COLO829 (cell line): ENCODE results near the gene BHLHA15.

ENCODE experiments used
- DNase-seq: peaks from one replicate; pipeline ENCODE4 v3.0.0; 2012; ENCODE audit warnings: low spot score

The BHLHA15 gene

GRCh38 chr7:98187138-98187502, 24.1 kb upstream of the BHLHA15 start:
- DNase-seq = no peak

- no peak for DNase-seq
Measured at GRCh38 chr7:98189559-98189958, 21.7 kb upstream of the BHLHA15 start.

GRCh38 chr7:98191668-98192431, 19.4 kb upstream of the BHLHA15 start:
- DNase-seq = no peak

GRCh38 chr7:98192781-98193457, 18.3 kb upstream of the BHLHA15 start:
- DNase-seq = no peak

GRCh38 chr7:98193474-98194180, 17.6 kb upstream of the BHLHA15 start:
- no peak for DNase-seq

- DNase-seq = no peak
Measured at GRCh38 chr7:98194186-98194585, 17.1 kb upstream of the BHLHA15 start.

GRCh38 chr7:98194672-98195457, 16.4 kb upstream of the BHLHA15 start:
- no peak for DNase-seq

GRCh38 chr7:98196706-98197605, 14.3 kb upstream of the BHLHA15 start:
- DNase-seq = no peak

- DNase-seq = no peak
Measured at GRCh38 chr7:98199131-98199530, 12.1 kb upstream of the BHLHA15 start.

GRCh38 chr7:98200364-98200763, 10.9 kb upstream of the BHLHA15 start:
- no peak for DNase-seq

- no peak for DNase-seq
Measured at GRCh38 chr7:98202367-98203195, 8.7 kb upstream of the BHLHA15 start.

GRCh38 chr7:98203261-98203963, 7.8 kb upstream of the BHLHA15 start:
- DNase-seq = no peak

- no peak for DNase-seq
Measured at GRCh38 chr7:98203964-98204605, 7.2 kb upstream of the BHLHA15 start.

GRCh38 chr7:98204670-98205069, 6.6 kb upstream of the BHLHA15 start:
- DNase-seq = no peak

GRCh38 chr7:98205162-98205845, 5.9 kb upstream of the BHLHA15 start:
- no peak for DNase-seq

- no peak for DNase-seq
Measured at GRCh38 chr7:98206451-98207330, 4.5 kb upstream of the BHLHA15 start.

GRCh38 chr7:98209166-98209920, 1.9 kb upstream of the BHLHA15 start:
- DNase-seq = no peak
